GM21723 (cell line): Measurements from ENCODE around the gene DYNLL1.
"Not testable (repeated sequence)": the region's sequence is repeated elsewhere in the genome, so short reads cannot be mapped to it uniquely, and the experiment has no call there.

Experiments
- ATAC-seq: cut with Tn5 transposase; IDR thresholded peaks from one replicate; pipeline ENCODE4 v1.9.1; 2021; ENCODE audit warnings: mild to moderate bottlenecking, moderate library complexity; ENCODE audit not compliant: unreplicated experiment

DYNLL1 gene

GRCh38 chr12:120504587-120504986 lies 8.7 kb downstream of the DYNLL1 start:
- ATAC-seq, result no peak

GRCh38 chr12:120508537-120508936 lies 12.6 kb downstream of the DYNLL1 start:
- no peak for ATAC-seq

- ATAC-seq, result no peak
Measured at GRCh38 chr12:120514002-120514401, 18.1 kb downstream of the DYNLL1 start.

GRCh38 chr12:120515496-120515895 lies 19.6 kb downstream of the DYNLL1 start:
- no peak for ATAC-seq

- not testable (repeated sequence) for ATAC-seq
Measured at GRCh38 chr12:120519324-120519723, 23.4 kb downstream of the DYNLL1 start.

GRCh38 chr12:120522568-120522967 lies 26.7 kb downstream of the DYNLL1 start:
- ATAC-seq, result no peak

GRCh38 chr12:120528861-120529525 lies 33.1 kb downstream of the DYNLL1 start, which contains the start of gene COQ5:
TSS of gene COQ5 (minus strand) at chr12:120529158. CDS start at chr12:120529141, 17 bp downstream.
- ATAC-seq, result peak; percentile 79

- ATAC-seq, result no peak
Measured at GRCh38 chr12:120529641-120530417, 33.9 kb downstream of the DYNLL1 start.

- ATAC-seq, result not testable (repeated sequence)
Measured at GRCh38 chr12:120530418-120530761, 34.5 kb downstream of the DYNLL1 start.

- no peak for ATAC-seq
Measured at GRCh38 chr12:120532701-120533238, 36.9 kb downstream of the DYNLL1 start.

- peak; percentile 61 for ATAC-seq
Measured at GRCh38 chr12:120534203-120534702, 38.3 kb downstream of the DYNLL1 start, which contains the start of gene RNF10. TSS of gene RNF10 (plus strand) at chr12:120534356. CDS start at chr12:120534812, 456 bp downstream.

GRCh38 chr12:120534703-120535655 lies 39.1 kb downstream of the DYNLL1 start:
- ATAC-seq, result peak; percentile 32

GRCh38 chr12:120536064-120536791 lies 40.3 kb downstream of the DYNLL1 start:
- ATAC-seq, result no peak

GRCh38 chr12:120537856-120538220 lies 41.9 kb downstream of the DYNLL1 start:
- no peak for ATAC-seq

GRCh38 chr12:120538281-120539156 lies 42.6 kb downstream of the DYNLL1 start:
- no peak for ATAC-seq

GRCh38 chr12:120539303-120539702 lies 43.4 kb downstream of the DYNLL1 start:
- ATAC-seq, result no peak

- no peak for ATAC-seq
Measured at GRCh38 chr12:120540445-120540844, 44.5 kb downstream of the DYNLL1 start.

GRCh38 chr12:120542166-120542565 lies 46.3 kb downstream of the DYNLL1 start:
- ATAC-seq, result no peak

- no peak for ATAC-seq
Measured at GRCh38 chr12:120544691-120545090, 48.8 kb downstream of the DYNLL1 start.
